ENCODE measurements around the gene PTPRK. TPM values are rescaled to one million over a fixed set of nuclear protein-coding genes. Genes with fewer than 3 reads are reported as not detected.

PTPRK gene
- total and polyA plus RNA-seq, 2 of the 8 experiments (the other 6 are each of a cell fraction or from before 2014, with no cell fraction given) = 11.4 to 47.3 TPM

GRCh38 chr6:128558924-128559323, 38.5 kb upstream of the PTPRK start:
- Histone ChIP-seq H2AFZ (ENCODE audit: low read length) (no peak overlapping the region), H3K36me3 (ENCODE audit: control insufficient read depth in 2 of 4, insufficient read depth in 4 of 4, low read length in 3 of 4) (no peaks in the 10 kb centered on the region), H3K4me1 (replicated peaks in 1 of 4; ENCODE audit: control insufficient read depth in 3 of 4, insufficient read depth in 4 of 4, low read length in 3 of 4) (no peaks in the 10 kb centered on the region), H3K9ac (replicated peaks in 1 of 4; ENCODE audit: extremely low read depth in 1 of 4, low read depth in 3 of 4, low read length in 3 of 4) (no peak overlapping the region), H3K18ac (ENCODE audit: extremely low read depth, low read length) (no peak overlapping the region), H3K23ac (ENCODE audit: insufficient read length) (no peak overlapping the region), H3K27ac (ENCODE audit: low read depth, low read length) (no peak overlapping the region), H4K5ac (ENCODE audit: insufficient read length, low read depth, low read length) (no peak overlapping the region), H2BK12ac (ENCODE audit: low read depth, low read length) (no peak overlapping the region), H3K9me3 (ENCODE audit: insufficient read depth in 2 of 2, low read depth in 1 of 2, low read length in 1 of 2) (no peaks in the 10 kb centered on the region), H2BK15ac (ENCODE audit: low read length) (no peak overlapping the region), H2AK5ac (ENCODE audit: low read depth, low read length) (no peak overlapping the region), H3K4me2 (ENCODE audit: insufficient read depth in 1 of 2, low read depth in 2 of 2, low read length in 2 of 2) (no peak overlapping the region), H3K4me3 (ENCODE audit: extremely low read depth in 1 of 4, insufficient read depth in 2 of 4, low read depth in 3 of 4, low read length in 4 of 4) (no peak overlapping the region), H3K79me1 (ENCODE audit: low read depth, low read length) (no peaks in the 10 kb centered on the region), H2BK120ac (replicated peaks; ENCODE audit: low read depth, low read length) (no peak overlapping the region), H3K23me2 (ENCODE audit: low read depth, low read length) (no peaks in the 10 kb centered on the region), H2BK20ac (ENCODE audit: low read length) (no peak overlapping the region), H4K8ac (ENCODE audit: extremely low read depth, insufficient read depth, low read length) (no peak overlapping the region), H4K91ac (replicated peaks; ENCODE audit: insufficient read length, low read length) (no peak overlapping the region), H4K20me1 (replicated peaks in 1 of 2; ENCODE audit: control insufficient read depth in 1 of 2, insufficient read depth in 2 of 2, low read length in 2 of 2) (no peaks in the 10 kb centered on the region), H3K4ac (replicated peaks; ENCODE audit: insufficient read length, low read depth, low read length) (no peak overlapping the region), H2BK5ac (ENCODE audit: low read depth, low read length) (no peak overlapping the region), H3K14ac (ENCODE audit: insufficient read length) (no peak overlapping the region), H3K79me2 (ENCODE audit: control insufficient read depth in 1 of 2, insufficient read depth in 2 of 2, low read length in 2 of 2) (no peaks in the 10 kb centered on the region), H3K27me3 (replicated peaks in 1 of 4; ENCODE audit: control insufficient read depth in 3 of 4, extremely low read depth in 1 of 4, insufficient read depth in 3 of 4, low read length in 3 of 4) (no peaks in the 10 kb centered on the region), H3K56ac (replicated peaks; ENCODE audit: insufficient read length, low read depth, low read length) (no peak overlapping the region)
- TF ChIP-seq RBBP5 (IDR thresholded peaks at IDR 0.05; ENCODE audit: borderline replicate concordance, low read depth, low read length) (no peak), ATF3 (IDR thresholded peaks at IDR 0.05; ENCODE audit: insufficient read depth, low read depth, low read length) (no peak), TAF1 (IDR thresholded peaks at IDR 0.05; ENCODE audit: low read depth, low read length) (no peak), CEBPB (IDR thresholded peaks at IDR 0.05; ENCODE audit: low read depth, low read length) (no peak)
- CTCF ChIA-PET (ENCODE audit: partially characterized antibody) = no interaction called here
- POLR2A ChIA-PET (ENCODE audit: partially characterized antibody) = no interaction called here
- WGBS, 2 experiments (ENCODE audit: extremely low coverage in 1 of 2, insufficient coverage in 1 of 2, insufficient read length in 1 of 2, insufficient replicate concordance in 2 of 2, low coverage in 1 of 2, low lambda C conversion rate in 2 of 2, missing lambda C conversion rate in 1 of 2) = 92% methylated on average over 2 of the region's 2 CpGs; no CpG with 5 or more reads in 1 of the 2 experiments
- FAIRE-seq (no peak), DNase-seq (ENCODE audit: low read depth in 1 of 2, low spot score in 2 of 2) (no peak)
